GM13977 (cell line): ENCODE measurements around the gene GRK6.

ENCODE experiments used
- DNase-seq: peaks from one replicate; pipeline ENCODE4 v3.0.0; 2012; ENCODE audit warnings: low spot score
- in situ Hi-C: fragments of 300-500 bp; cut with MboI; formaldehyde crosslinking; loops from one replicate; pipeline ENCODE4 v1.12.0; 2022; ENCODE audit warnings: low sequenced_read_pairs, low pct_unique_long_range_greater_than_20kb, mixed read lengths, inconsistent platforms; ENCODE audit not compliant: unreplicated experiment
- TF ChIP-seq, protein P1 (sequence below): IDR thresholded peaks from 2 replicates; pipeline ENCODE4 v1.5.1; 2012; ENCODE audit warnings: mild to moderate bottlenecking, control low read depth; ENCODE audit not compliant: insufficient read depth; ENCODE audit errors: extremely low read depth, missing control alignments

The GRK6 gene

DNA sequence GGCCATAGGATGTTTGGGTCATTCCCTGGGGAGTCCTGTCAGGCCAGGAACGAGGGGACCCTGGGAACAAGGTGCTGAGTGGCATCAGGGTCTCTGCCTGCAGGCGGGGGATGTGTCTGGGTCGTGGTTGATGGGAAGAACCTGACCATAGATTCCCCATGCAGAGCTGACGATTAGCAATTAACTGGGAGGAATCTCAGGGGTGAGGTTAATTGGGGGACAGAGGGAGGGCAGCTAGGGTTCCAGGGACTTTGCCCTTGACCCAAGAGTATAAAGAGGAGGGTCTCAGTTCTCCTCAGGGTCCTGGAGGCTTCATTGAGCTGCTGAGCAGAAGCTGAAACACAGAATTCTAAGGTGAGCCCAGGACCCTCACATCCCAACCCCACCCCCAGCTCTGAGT lies 42.3 kb upstream of the GRK6 start, which contains the start of gene SLC34A1:
SLC34A1 (plus strand) TSS at position 301 of the 400 bp plus-strand sequence. CDS start 1,308 bp downstream, outside the sequence.
- in situ Hi-C loops, result no loop called here
- TF ChIP-seq, protein P1, sequence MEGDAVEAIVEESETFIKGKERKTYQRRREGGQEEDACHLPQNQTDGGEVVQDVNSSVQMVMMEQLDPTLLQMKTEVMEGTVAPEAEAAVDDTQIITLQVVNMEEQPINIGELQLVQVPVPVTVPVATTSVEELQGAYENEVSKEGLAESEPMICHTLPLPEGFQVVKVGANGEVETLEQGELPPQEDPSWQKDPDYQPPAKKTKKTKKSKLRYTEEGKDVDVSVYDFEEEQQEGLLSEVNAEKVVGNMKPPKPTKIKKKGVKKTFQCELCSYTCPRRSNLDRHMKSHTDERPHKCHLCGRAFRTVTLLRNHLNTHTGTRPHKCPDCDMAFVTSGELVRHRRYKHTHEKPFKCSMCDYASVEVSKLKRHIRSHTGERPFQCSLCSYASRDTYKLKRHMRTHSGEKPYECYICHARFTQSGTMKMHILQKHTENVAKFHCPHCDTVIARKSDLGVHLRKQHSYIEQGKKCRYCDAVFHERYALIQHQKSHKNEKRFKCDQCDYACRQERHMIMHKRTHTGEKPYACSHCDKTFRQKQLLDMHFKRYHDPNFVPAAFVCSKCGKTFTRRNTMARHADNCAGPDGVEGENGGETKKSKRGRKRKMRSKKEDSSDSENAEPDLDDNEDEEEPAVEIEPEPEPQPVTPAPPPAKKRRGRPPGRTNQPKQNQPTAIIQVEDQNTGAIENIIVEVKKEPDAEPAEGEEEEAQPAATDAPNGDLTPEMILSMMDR, result no peak
- no peak for DNase-seq

DNA sequence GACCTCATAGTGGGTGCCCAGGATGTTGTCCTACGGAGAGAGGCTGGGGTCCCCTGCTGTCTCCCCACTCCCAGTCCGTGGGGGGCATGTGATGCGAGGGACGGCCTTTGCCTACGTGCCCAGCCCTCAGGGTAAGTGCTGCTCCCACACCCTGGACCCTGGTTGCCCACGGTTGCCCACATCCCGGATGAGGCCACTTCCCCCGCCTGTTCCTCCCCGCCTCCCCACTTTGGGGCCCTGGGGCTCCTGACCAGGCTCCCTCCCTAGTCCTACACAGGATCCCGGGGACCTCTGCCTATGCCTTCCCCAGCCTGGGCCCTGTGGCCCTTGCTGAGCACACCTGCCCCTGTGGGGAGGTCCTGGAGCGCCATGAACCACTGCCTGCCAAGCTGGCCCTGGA lies 40.8 kb upstream of the GRK6 start:
- in situ Hi-C loops, result no loop called here
- TF ChIP-seq, protein P1, result no peak
- no peak for DNase-seq

DNA sequence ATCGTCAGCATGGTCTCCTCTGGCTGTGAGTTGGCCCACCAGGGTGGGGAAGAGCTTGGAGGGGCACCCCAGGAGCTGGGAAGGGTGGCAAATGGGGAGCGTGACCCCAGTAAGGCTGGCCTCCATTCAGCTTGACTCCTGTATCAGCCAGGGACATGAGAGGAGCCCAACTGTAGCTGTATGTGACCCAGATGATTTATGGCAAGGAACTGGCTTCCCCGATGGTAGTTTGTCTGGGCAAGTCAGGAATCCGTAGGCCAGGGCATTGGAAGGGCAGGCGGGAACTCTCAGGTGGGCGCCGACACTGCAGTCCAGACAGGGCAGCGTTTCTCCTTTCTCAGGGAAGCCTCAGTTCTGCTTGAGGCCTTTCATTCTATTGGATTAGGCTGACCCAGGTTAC lies 39.9 kb upstream of the GRK6 start:
- no peak for DNase-seq
- in situ Hi-C loops, result no loop called here
- TF ChIP-seq, protein P1, result no peak

DNA sequence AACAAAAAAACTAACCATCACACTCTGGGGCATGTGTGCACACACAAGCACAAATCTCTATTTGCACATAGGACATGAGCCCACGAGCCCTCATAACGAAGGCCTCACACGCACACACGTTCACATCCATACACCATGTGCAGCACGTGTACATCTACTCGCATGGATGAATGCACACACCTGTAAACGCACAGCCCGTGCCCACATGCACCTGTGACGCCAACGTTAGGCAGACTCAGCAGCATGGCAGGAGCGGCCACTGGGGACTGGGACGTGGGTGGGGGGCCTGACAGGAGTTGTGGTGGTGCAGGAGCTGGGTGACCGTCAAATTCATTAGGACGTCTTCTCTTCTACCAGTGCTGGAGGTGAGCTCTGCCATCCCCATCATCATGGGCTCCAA lies 39.1 kb upstream of the GRK6 start:
- TF ChIP-seq, protein P1, result no peak
- in situ Hi-C loops, result no loop called here
- DNase-seq, result no peak

DNA sequence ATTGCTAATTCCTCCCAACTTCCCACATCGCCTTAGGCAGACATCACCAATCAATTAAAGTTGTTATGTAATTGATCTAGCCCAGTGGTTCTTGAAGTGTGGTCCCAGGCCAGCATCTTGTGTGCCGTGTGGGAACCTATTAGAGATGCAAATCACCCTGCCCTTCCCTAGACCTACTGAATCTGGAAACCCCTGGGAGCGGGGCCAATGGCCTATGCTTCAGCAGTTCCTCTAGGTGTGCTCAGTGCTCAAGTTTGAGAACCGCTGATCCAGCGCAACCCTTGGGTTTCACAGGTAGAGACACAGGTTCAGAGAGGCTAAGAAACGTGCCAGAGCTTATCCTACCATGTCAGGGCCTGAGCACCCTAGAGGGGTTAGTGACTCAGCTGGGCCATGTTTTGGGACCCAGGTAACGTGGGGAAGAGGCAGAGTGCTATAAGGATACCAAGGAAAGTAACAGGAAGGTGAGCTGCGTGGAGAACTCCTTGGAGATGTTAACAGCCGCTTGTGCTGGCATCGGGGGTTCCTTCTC lies 37.9 kb upstream of the GRK6 start:
- in situ Hi-C loops, result no loop called here
- no peak for DNase-seq
- TF ChIP-seq, protein P1, result no peak

DNA sequence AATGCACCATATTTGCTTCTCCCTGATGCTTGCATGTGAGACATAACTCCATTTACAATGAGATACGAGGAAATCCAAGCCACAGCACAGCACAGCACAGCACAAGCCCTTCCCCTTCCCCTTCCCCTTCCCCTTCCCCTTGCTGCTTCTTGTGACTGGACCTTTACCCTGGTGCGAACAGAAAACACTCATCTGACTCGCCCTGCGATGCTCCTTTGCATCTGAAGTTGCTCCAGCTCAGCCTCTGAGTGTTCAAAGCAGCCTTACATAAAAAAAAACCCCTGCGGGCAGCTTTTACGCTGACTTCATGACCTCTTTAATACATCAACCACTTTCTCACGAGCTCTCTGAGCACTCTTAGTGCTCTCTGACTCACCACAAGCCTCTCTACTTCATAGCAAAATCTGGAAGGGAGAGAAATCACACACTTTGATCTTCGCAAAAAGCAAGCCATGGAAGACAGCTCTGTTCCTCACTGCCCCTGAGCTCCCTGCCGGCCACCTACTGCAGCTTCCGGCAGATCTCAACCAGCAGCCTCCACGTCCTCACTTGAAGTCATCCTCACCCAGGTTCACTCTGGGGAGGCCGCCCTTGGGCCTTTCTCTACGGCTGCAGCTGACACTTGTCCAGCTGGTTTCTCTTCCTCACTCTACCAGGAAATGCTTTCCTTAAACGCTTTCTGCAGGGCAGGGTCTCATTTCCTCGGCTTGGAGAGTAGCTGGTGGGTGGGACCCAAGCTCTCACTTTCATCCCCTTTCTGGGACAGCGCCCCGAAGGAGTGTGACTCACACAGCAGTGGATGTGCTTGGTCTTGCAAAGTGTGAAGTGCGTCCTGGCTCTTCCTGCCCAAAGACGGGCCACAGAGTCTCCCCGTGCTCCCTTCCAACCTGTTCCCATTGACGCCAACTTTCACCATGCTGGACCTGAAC lies 37.0 kb upstream of the GRK6 start:
- in situ Hi-C loops, result no loop called here
- TF ChIP-seq, protein P1, result no peak
- DNase-seq, result peak; percentile 71
